ENCODE measurements around the gene KCNB1. TPM values are rescaled to one million over a fixed set of nuclear protein-coding genes. Genes with fewer than 3 reads are reported as not detected.

The KCNB1 gene
- polyA plus RNA-seq, 1 experiment: 0.13 TPM

DNA sequence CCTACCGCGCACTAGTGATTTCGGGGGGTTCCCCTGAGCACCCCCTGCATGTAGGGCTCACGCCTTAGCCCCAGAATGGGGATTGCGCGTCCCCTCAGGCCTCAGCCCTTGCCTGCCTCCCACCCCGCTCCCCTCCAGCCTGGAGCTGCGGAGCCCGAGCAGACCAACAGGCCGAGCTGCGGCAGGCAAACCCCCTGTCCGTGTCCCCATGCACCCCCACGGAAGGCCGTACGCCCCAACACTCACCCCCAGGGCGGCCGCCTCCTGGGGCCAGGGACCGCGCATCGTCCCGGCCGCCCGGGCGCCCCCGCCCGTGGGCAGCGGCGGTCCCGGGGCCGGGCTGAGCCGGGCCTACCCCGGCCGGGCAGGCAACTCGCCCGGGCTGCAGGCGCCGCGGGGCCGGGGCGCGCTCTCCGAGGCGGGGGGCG lies 1.2 kb upstream of the KCNB1 start:
- TF ChIP-seq, protein P1, sequence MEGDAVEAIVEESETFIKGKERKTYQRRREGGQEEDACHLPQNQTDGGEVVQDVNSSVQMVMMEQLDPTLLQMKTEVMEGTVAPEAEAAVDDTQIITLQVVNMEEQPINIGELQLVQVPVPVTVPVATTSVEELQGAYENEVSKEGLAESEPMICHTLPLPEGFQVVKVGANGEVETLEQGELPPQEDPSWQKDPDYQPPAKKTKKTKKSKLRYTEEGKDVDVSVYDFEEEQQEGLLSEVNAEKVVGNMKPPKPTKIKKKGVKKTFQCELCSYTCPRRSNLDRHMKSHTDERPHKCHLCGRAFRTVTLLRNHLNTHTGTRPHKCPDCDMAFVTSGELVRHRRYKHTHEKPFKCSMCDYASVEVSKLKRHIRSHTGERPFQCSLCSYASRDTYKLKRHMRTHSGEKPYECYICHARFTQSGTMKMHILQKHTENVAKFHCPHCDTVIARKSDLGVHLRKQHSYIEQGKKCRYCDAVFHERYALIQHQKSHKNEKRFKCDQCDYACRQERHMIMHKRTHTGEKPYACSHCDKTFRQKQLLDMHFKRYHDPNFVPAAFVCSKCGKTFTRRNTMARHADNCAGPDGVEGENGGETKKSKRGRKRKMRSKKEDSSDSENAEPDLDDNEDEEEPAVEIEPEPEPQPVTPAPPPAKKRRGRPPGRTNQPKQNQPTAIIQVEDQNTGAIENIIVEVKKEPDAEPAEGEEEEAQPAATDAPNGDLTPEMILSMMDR (IDR thresholded peaks at IDR 0.05; ENCODE audit: insufficient read depth, low read depth, low read length): no peak
- no peak for DNase-seq (ENCODE audit: low read depth)
- H3K27me3 ChIP-seq (ENCODE audit: control insufficient read depth, insufficient read depth, low read length): peaks cover 13% of the 10 kb centered on the region
- ChIA-PET POLR2A (no interaction called here), CTCF (interaction anchor here (0.5 to 6.0 kb wide), 40 partner anchors 9 to 393 kb away, joined by 3 to 140 read pairs (median 5); no protein-coding TSS in a partner anchor)
- H3K4me3 ChIP-seq (ENCODE audit: low read depth, low read length): peak overlapping the region; percentile 12; the same call in 1 of the 2 replicates
- no peaks in the 10 kb centered on the region for H3K36me3 ChIP-seq (ENCODE audit: control insufficient read depth, insufficient read depth, low read length)

DNA sequence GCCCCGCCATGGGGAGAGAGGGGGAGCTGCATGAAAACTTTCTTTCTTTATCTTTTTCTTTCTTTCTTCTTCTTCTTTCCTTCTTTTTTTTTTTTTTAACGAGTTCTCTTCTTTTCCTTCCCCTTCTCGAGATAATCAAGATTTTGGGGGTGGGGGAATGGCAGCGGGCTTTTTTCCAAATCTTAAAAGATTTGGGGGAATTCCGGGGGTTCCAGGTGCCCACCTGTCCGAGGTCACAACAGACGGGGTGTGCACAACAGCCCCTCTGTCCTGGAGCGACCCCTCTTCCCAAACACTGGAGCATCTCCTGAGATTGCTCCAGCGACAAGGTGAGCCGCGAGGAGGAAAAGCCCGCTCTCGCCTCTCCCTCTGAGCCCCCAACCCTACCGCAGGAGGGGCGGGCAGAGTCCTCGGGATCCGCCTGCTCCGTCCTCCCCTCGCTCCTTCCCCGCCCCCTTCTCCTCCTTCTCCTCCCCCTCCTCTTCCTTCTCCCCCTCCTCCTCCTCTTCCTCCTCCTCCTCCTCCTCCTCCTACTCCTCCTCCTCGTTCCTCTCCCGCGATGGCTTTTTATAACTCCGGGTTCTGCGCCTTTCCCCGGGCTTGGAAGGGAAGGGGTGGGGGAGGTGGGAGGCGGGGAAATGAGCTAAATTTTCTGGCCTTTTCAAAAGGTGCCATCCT lies 689 bp upstream of the KCNB1 start:
- Histone ChIP-seq H3K36me3 (ENCODE audit: control insufficient read depth, insufficient read depth, low read length) (no peaks in the 10 kb centered on the region), H3K27me3 (ENCODE audit: control insufficient read depth, insufficient read depth, low read length) (peaks cover 14% of the 10 kb centered on the region), H3K4me3 (ENCODE audit: low read depth, low read length) (no peak overlapping the region)
- DNase-seq (ENCODE audit: low read depth): no peak
- ChIA-PET CTCF (interaction anchor here (0.6 to 6.0 kb wide), 15 partner anchors 8 to 178 kb away, joined by 3 to 140 read pairs (median 9); no protein-coding TSS in a partner anchor), POLR2A (no interaction called here)
- TF ChIP-seq, protein P1 (IDR thresholded peaks at IDR 0.05; ENCODE audit: insufficient read depth, low read depth, low read length): no peak

DNA sequence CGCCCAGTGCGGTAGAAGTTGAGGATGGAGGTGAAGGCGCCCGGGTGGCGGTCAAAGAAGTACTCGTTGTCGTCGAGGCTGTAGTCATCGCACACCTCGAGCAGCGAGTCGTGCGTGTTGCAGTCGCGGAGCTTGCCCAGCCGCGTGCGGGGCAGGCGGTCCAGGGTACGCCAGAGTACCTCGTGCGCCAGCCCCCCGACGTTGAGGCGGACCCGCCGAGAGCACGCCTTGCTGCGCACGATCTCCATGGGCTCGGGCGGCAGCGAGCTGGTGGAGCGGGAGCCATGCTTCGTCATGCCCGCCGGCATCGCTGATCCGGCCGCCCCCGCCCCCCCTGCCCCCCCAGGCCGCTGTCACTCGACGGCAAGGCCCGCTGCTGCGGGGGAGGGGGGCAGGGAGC lies 295 bp downstream of the KCNB1 start:
- Histone ChIP-seq H3K36me3 (ENCODE audit: control insufficient read depth, insufficient read depth, low read length) (no peaks in the 10 kb centered on the region), H3K4me3 (ENCODE audit: low read depth, low read length) (no peak overlapping the region), H3K27me3 (ENCODE audit: control insufficient read depth, insufficient read depth, low read length) (peaks cover 17% of the 10 kb centered on the region)
- POLR2A ChIA-PET: no interaction called here
- CTCF ChIA-PET: interaction anchor here (0.6 to 6.0 kb wide), 2 partner anchors 26 to 368 kb away, joined by 3 to 68 read pairs; no protein-coding TSS in a partner anchor
- DNase-seq (ENCODE audit: low read depth): no peak
- TF ChIP-seq, protein P1 (IDR thresholded peaks at IDR 0.05; ENCODE audit: insufficient read depth, low read depth, low read length): no peak

DNA sequence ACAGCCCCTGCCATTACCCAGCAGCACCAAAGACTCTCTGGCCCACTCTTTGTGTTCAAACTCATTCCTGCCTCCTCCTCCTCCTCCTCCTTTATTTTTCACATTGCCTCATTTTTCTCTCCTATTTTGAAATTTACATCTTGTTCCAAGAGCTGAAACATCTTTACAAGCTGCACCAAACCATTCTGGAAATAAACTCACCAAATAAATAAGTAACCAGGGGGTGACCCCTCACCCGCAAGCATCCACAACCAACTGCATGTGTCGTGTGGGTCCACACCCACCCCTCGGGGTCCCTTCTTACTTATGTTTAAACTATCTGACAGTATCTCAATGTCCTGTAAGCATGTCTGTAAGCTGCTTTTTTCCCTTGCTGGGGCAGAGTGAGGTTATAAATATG lies 1.4 kb downstream of the KCNB1 start:
- no peak overlapping the region for H3K4me3 ChIP-seq (ENCODE audit: low read depth, low read length)
- ChIA-PET CTCF (no interaction called here), POLR2A (no interaction called here)
- peaks cover 15% of the 10 kb centered on the region for H3K27me3 ChIP-seq (ENCODE audit: control insufficient read depth, insufficient read depth, low read length)
- TF ChIP-seq, protein P1 (IDR thresholded peaks at IDR 0.05; ENCODE audit: insufficient read depth, low read depth, low read length): no peak
- no peaks in the 10 kb centered on the region for H3K36me3 ChIP-seq (ENCODE audit: control insufficient read depth, insufficient read depth, low read length)
- DNase-seq (ENCODE audit: low read depth): no peak

DNA sequence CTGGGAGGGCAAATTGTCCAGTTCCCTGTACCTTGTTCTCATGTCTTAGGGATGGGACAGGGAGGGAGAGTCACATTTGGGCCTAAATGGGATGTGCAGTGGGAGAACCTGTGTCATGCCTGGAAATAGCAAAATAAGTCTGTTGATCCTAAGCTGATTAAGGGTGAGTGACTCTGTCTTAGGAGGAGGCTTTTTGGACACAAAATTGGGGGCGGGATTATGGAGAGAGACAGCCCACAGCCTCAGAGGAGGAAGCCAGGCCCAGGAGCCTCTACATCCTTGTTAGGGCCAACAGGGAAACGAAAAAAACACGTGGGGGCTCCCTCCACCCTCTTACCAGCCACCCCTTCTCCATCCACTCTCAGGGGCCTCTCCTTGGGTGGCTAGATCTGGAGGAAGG lies 2.2 kb downstream of the KCNB1 start:
- ChIA-PET POLR2A (no interaction called here), CTCF (no interaction called here)
- TF ChIP-seq, protein P1 (IDR thresholded peaks at IDR 0.05; ENCODE audit: insufficient read depth, low read depth, low read length): no peak
- no peak for DNase-seq (ENCODE audit: low read depth)
- Histone ChIP-seq H3K36me3 (ENCODE audit: control insufficient read depth, insufficient read depth, low read length) (no peaks in the 10 kb centered on the region), H3K27me3 (ENCODE audit: control insufficient read depth, insufficient read depth, low read length) (peaks cover 13% of the 10 kb centered on the region), H3K4me3 (ENCODE audit: low read depth, low read length) (no peak overlapping the region)

Measured in BJ (cell line).